ENCODE measurements around the gene SRRM3.
"Not testable (repeated sequence)": the region's sequence is repeated elsewhere in the genome, so short reads cannot be mapped to it uniquely, and the experiment has no call there.

The SRRM3 gene

GRCh38 chr7:76225379-76225778 is 23.7 kb downstream of the SRRM3 start:
- Histone ChIP-seq H3K4me1 (no peaks in the 10 kb centered on the region; the same call in none of the 2 replicates), H3K36me3 (peaks cover 14% of the 10 kb centered on the region), H3K9me3 (no peaks in the 10 kb centered on the region), H3K27me3 (no peaks in the 10 kb centered on the region), H3K4me3 (ENCODE audit: low read depth, low read length) (no peak overlapping the region)
- DNase-seq = no peak
- TF ChIP-seq, protein P1, sequence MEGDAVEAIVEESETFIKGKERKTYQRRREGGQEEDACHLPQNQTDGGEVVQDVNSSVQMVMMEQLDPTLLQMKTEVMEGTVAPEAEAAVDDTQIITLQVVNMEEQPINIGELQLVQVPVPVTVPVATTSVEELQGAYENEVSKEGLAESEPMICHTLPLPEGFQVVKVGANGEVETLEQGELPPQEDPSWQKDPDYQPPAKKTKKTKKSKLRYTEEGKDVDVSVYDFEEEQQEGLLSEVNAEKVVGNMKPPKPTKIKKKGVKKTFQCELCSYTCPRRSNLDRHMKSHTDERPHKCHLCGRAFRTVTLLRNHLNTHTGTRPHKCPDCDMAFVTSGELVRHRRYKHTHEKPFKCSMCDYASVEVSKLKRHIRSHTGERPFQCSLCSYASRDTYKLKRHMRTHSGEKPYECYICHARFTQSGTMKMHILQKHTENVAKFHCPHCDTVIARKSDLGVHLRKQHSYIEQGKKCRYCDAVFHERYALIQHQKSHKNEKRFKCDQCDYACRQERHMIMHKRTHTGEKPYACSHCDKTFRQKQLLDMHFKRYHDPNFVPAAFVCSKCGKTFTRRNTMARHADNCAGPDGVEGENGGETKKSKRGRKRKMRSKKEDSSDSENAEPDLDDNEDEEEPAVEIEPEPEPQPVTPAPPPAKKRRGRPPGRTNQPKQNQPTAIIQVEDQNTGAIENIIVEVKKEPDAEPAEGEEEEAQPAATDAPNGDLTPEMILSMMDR (IDR thresholded peaks at IDR 0.05; ENCODE audit: low read depth, low read length) = no peak

- no peaks in the 10 kb centered on the region; the same call in 1 of the 2 replicates for H3K4me1 ChIP-seq
Measured at GRCh38 chr7:76225951-76226350, 24.3 kb downstream of the SRRM3 start.

DNA sequence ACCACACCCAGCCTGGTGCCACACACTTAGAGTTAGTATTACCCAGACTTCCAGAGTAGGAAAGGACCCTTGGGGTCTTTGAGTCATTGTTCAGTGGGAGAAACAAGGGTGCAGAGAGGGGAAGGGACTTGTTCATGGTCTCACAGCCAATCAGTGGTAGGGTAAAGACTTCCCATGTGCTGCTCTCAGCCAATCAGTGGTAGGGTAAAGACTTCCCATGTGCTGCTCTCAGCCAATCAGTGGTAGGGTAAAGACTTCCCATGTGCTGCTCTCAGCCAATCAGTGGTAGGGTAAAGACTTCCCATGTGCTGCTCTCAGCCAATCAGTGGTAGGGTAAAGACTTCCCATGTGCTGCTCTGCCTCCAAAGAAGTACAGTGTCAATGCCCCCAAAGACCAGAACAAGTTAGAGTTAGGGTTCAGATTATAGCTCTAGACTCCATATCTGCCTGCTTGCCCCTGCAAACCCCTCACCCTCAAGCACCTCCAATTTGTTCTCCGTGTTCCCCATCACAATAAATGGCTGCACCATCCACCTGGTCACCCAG is 25.3 kb downstream of the SRRM3 start:
- H3K36me3 ChIP-seq = peaks cover 11% of the 10 kb centered on the region
- H3K4me1 ChIP-seq; H3K27me3 ChIP-seq; DNase-seq; H3K4me3 ChIP-seq (ENCODE audit: low read depth, low read length); H3K9me3 ChIP-seq: not testable (repeated sequence)

More at GRCh38 chr7:76225951-76226350, 24.3 kb downstream of the SRRM3 start:
- Histone ChIP-seq H3K4me3 (ENCODE audit: low read depth, low read length) (no peak overlapping the region), H3K36me3 (peaks cover 14% of the 10 kb centered on the region), H3K27me3 (no peaks in the 10 kb centered on the region), H3K9me3 (no peaks in the 10 kb centered on the region)
- no peak for DNase-seq
- TF ChIP-seq, protein P1 (IDR thresholded peaks at IDR 0.05; ENCODE audit: low read depth, low read length) = no peak

DNA sequence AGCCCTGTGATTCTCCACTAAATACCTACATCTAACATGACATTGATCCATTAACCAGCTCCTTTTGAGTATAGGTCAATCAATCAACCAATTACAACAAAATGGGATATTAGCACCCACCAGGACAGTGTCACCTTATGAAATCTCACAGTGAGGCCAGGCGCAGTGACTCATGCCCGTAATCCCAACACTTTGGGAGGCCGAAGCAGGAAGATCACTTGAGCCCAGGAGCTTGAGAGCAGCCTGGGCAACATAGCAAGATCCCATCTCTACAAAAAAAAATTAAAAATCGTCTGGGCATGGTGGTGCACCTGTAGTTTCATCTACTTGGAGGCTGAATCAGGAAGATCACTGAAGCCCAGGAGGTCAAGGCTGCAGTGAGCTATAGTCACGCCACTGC is 28.5 kb downstream of the SRRM3 start:
- no peak for DNase-seq
- Histone ChIP-seq H3K9me3 (no peaks in the 10 kb centered on the region), H3K36me3 (peaks cover 16% of the 10 kb centered on the region), H3K27me3 (no peaks in the 10 kb centered on the region), H3K4me3 (ENCODE audit: low read depth, low read length) (no peak overlapping the region), H3K4me1 (no peaks in the 10 kb centered on the region)
- TF ChIP-seq, protein P1 (IDR thresholded peaks at IDR 0.05; ENCODE audit: low read depth, low read length) = no peak

DNA sequence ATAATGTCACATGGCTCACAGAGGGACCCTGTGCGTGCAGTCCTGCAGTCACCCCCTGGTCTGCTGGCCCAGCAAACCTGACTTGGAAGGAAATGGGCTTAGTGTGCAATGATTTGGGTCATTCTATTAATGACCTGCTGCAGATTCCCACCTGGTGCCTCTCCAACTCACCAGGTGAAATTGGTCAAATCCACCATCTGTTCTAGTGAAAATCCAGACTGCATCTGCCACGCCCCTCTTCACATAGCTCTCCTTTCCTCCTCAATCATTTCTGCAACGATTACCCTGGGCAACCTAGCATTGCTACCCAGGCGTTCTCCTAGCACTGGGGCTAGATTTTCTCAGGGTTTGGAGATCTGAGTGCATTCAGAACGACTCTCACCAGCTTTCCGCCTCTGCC is 29.4 kb downstream of the SRRM3 start:
- no peak for DNase-seq
- Histone ChIP-seq H3K4me3 (ENCODE audit: low read depth, low read length) (no peak overlapping the region), H3K4me1 (no peaks in the 10 kb centered on the region), H3K36me3 (peaks cover 19% of the 10 kb centered on the region), H3K27me3 (no peaks in the 10 kb centered on the region), H3K9me3 (no peaks in the 10 kb centered on the region)
- TF ChIP-seq, protein P1 (IDR thresholded peaks at IDR 0.05; ENCODE audit: low read depth, low read length) = no peak

DNA sequence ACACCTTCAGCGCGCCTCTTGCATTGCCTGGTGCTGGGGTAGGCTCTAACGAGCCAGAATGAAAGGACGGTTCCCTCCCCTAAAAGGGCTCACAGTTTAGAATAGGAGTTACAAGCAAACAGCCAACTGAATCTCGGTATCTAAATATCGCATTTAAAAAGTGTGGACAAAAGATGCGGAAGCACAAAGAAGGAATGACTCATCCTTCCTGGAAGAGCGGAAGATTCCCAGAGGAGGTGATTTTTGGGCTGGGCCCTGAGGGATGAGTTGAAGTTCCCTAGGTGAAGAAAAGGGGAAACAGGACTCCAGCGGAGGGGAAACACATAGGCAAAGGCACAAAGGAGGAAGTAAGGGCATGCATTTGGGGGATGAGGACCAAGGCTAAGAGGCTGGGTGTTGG is 29.9 kb downstream of the SRRM3 start:
- H3K4me3 ChIP-seq (ENCODE audit: low read depth, low read length) = no peak overlapping the region
- TF ChIP-seq, protein P1 (IDR thresholded peaks at IDR 0.05; ENCODE audit: low read depth, low read length) = no peak
- no peak for DNase-seq
- H3K36me3 ChIP-seq = peaks cover 20% of the 10 kb centered on the region
- H3K9me3 ChIP-seq = no peaks in the 10 kb centered on the region
- no peaks in the 10 kb centered on the region for H3K27me3 ChIP-seq
- no peaks in the 10 kb centered on the region for H3K4me1 ChIP-seq

DNA sequence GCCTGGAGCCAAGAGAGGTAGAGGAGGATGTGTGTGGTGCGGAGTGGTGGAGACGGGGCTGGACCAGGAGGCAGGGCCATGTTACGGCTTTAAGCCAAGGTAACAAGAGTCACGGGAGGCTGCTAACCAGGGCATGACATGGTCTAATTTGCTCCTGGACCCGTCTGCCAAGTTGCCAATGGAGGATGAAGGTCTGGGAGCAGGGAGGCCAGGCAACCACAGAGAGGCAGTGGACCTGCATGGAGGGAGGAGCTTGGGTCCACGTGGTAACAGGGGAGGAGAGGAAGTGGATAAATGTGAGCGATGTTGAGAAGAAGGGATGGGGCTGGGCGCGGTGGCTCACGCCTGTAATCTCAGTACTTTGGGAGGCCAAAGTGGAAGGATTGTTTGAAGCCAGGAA is 31.0 kb downstream of the SRRM3 start:
- H3K4me3 ChIP-seq (ENCODE audit: low read depth, low read length) = no peak overlapping the region
- no peaks in the 10 kb centered on the region for H3K9me3 ChIP-seq
- no peaks in the 10 kb centered on the region for H3K4me1 ChIP-seq
- peaks cover 26% of the 10 kb centered on the region for H3K36me3 ChIP-seq
- H3K27me3 ChIP-seq = no peaks in the 10 kb centered on the region
- TF ChIP-seq, protein P1 (IDR thresholded peaks at IDR 0.05; ENCODE audit: low read depth, low read length) = no peak
- no peak for DNase-seq
